Liver (tissue), 3 donors: ENCODE data around the gene REXO5.

ENCODE experiments used
- ATF3 ChIP-seq: IDR thresholded peaks from 2 replicates; pipeline ENCODE4 v1.6.1; 2016; ENCODE audit warnings: antibody characterized with exemption
- CTCF ChIP-seq: fragments of 150-350 bp; IDR thresholded peaks from 2 replicates; pipeline ENCODE4 v1.5.1; 2017; ENCODE audit warnings: improper control_type of control experiment, low read depth, low read length; ENCODE audit not compliant: missing input control
- EGR1 ChIP-seq, 2 donors: IDR thresholded peaks; 2 replicates each; pipeline ENCODE4 v1.6.1; 2016 to 2018; ENCODE audit warnings: antibody characterized with exemption in 2 of 2, low read depth in 2 of 2
- FOXA1 ChIP-seq: IDR thresholded peaks from 2 replicates; pipeline ENCODE4 v1.6.1; 2016; ENCODE audit warnings: antibody characterized with exemption
- MAX ChIP-seq: IDR thresholded peaks from 2 replicates; pipeline ENCODE4 v1.6.1; 2016; ENCODE audit warnings: antibody characterized with exemption
- RAD21 ChIP-seq, 2 donors: IDR thresholded peaks; 2 replicates each; pipeline ENCODE4 v1.6.1; 2016; ENCODE audit warnings: antibody characterized with exemption in 2 of 2, mild to moderate bottlenecking in 2 of 2
- RXRA ChIP-seq, 2 donors: IDR thresholded peaks; 2 replicates each; pipeline ENCODE4 v1.6.1; 2017 to 2018; ENCODE audit warnings: antibody characterized with exemption in 2 of 2, mild to moderate bottlenecking in 1 of 2
- SP1 ChIP-seq: IDR thresholded peaks from 2 replicates; pipeline ENCODE4 v1.6.1; 2018; ENCODE audit warnings: antibody characterized with exemption, mild to moderate bottlenecking
- ZBTB33 ChIP-seq: IDR thresholded peaks from 2 replicates; pipeline ENCODE4 v1.6.1; 2016; ENCODE audit warnings: antibody characterized with exemption
- donor health status: healthy.
- donor health status: healthy.

- TF ChIP-seq CTCF (no peak), SP1 (no peak), ATF3 (no peak), RAD21 (IDR thresholded peaks at IDR 0.05) (peak in 1 of 2 donors; percentile 15), EGR1 (IDR thresholded peaks at IDR 0.05; ENCODE audit: low read depth in 2 of 2) (no peak), ZBTB33 (no peak), FOXA1 (no peak), RXRA (IDR thresholded peaks at IDR 0.05) (peak; percentile 29 to 64), MAX (no peak)
These were observed 72.4 kb downstream of the REXO5 start for GRCh38 chr16:20878682-20879147.
